ENCODE data around the gene REV1. TPM values are rescaled to one million over a fixed set of nuclear protein-coding genes. Genes with fewer than 3 reads are reported as not detected.

Gene REV1
- total RNA-seq, 1 donor from 2014 or later, result 38.2 TPM

- FAIRE-seq, result peak; percentile 81
- Histone ChIP-seq H3K36me3 (ENCODE audit: control insufficient read depth, insufficient read depth, low read length) (peaks cover 15% of the 10 kb centered on the region), H3K27me3 (ENCODE audit: control insufficient read depth, insufficient read depth, low read length) (no peaks in the 10 kb centered on the region), H3K4me3 (ENCODE audit: low read depth, low read length) (no peak overlapping the region)
- no peak for DNase-seq (ENCODE audit: low read depth)
- no peak for TF ChIP-seq CTCF (IDR thresholded peaks at IDR 0.05; ENCODE audit: insufficient read depth, low read length, severe bottlenecking)
Measured at GRCh38 chr2:99395589-99396130, 94.2 kb downstream of the REV1 start.

DNA sequence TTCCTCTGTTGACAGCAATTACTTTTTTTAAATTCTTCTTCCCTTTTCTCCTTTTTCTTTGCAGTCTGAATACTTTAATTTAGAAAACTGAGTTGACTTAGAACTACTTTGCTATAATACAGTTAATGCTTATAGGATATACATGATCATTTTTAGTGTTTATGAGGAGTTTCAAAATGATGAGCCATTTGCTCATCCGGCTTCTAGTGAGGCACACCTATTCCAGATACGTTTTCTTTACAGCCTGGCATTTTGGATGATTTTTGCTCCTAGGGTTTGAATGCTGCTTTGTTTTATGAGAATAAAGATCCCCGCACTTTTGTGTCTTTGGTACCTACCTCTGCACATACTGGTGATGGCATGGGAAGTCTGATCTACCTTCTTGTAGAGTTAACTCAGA, 99.9 kb downstream of the REV1 start:
- no peak for DNase-seq (ENCODE audit: low read depth)
- TF ChIP-seq CTCF (IDR thresholded peaks at IDR 0.05; ENCODE audit: insufficient read depth, low read length, severe bottlenecking), result no peak
- FAIRE-seq, result no peak
- H3K4me3 ChIP-seq (ENCODE audit: low read depth, low read length), result no peak overlapping the region
- H3K27me3 ChIP-seq (ENCODE audit: control insufficient read depth, insufficient read depth, low read length), result no peaks in the 10 kb centered on the region
- H3K36me3 ChIP-seq (ENCODE audit: control insufficient read depth, insufficient read depth, low read length), result peaks cover 10% of the 10 kb centered on the region

- no peak for DNase-seq (ENCODE audit: low read depth)
- Histone ChIP-seq H3K36me3 (ENCODE audit: control insufficient read depth, insufficient read depth, low read length) (peaks cover 10% of the 10 kb centered on the region), H3K27me3 (ENCODE audit: control insufficient read depth, insufficient read depth, low read length) (no peaks in the 10 kb centered on the region), H3K4me3 (ENCODE audit: low read depth, low read length) (no peak overlapping the region)
- TF ChIP-seq CTCF (IDR thresholded peaks at IDR 0.05; ENCODE audit: insufficient read depth, low read length, severe bottlenecking), result no peak
- FAIRE-seq, result no peak
Measured at GRCh38 chr2:99389371-99389770, 100.4 kb downstream of the REV1 start.

DNA sequence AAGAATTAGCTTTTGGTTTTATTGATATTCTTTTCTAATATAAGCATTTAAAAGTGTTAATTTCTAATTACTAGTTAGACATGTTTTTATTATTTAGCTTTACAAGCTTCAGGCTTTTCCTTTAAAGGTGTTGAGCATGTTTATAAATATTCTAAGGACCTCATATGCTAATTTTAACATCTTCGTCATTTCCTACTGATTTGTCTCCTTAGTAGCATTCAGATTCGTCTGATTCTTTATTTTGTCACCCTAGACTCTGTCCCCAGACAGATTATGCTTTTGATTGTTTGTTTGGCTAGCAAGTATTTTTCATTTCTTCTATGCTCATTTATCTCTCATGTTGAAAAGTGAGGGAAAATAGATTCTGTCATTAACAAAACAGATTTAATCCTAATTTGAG, 100.9 kb downstream of the REV1 start:
- DNase-seq (ENCODE audit: low read depth) (no peak), FAIRE-seq (no peak)
- peaks cover 10% of the 10 kb centered on the region for H3K36me3 ChIP-seq (ENCODE audit: control insufficient read depth, insufficient read depth, low read length)

GRCh38 chr2:99386011-99386410, 103.8 kb downstream of the REV1 start:
- DNase-seq (ENCODE audit: low read depth), result peak; percentile 35
- TF ChIP-seq CTCF (IDR thresholded peaks at IDR 0.05; ENCODE audit: insufficient read depth, low read length, severe bottlenecking), result no peak
- Histone ChIP-seq H3K27me3 (ENCODE audit: control insufficient read depth, insufficient read depth, low read length) (no peaks in the 10 kb centered on the region), H3K36me3 (ENCODE audit: control insufficient read depth, insufficient read depth, low read length) (peaks cover 10% of the 10 kb centered on the region), H3K4me3 (ENCODE audit: low read depth, low read length) (no peak overlapping the region)
- no peak for FAIRE-seq

More for the DNA sequence above, 100.9 kb downstream of the REV1 start:
- no peak for TF ChIP-seq CTCF (IDR thresholded peaks at IDR 0.05; ENCODE audit: insufficient read depth, low read length, severe bottlenecking)
- H3K27me3 ChIP-seq (ENCODE audit: control insufficient read depth, insufficient read depth, low read length), result no peaks in the 10 kb centered on the region
- no peak overlapping the region for H3K4me3 ChIP-seq (ENCODE audit: low read depth, low read length)

DNA sequence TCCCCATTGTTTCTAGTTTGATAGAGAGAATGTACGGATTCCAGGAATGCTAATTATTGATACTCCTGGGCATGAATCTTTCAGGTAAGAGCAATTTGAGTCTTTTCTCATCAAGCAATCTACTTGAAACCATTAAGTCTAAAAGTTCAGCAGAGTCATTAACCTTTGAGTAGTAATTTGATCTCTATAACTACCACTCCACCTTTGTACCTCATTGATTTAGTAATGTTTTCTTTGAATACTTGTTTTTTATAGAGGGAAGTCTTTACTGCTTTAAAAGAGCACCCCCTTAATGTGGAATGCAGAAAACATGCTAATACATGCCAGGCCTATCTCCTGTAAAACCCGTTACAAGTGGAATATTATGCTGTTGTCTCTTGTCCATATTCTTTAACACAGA, 107.7 kb downstream of the REV1 start:
- Histone ChIP-seq H3K36me3 (ENCODE audit: control insufficient read depth, insufficient read depth, low read length) (peaks cover 7% of the 10 kb centered on the region), H3K4me3 (ENCODE audit: low read depth, low read length) (no peak overlapping the region), H3K27me3 (ENCODE audit: control insufficient read depth, insufficient read depth, low read length) (no peaks in the 10 kb centered on the region)
- no peak for TF ChIP-seq CTCF (IDR thresholded peaks at IDR 0.05; ENCODE audit: insufficient read depth, low read length, severe bottlenecking)
- DNase-seq (ENCODE audit: low read depth) (no peak), FAIRE-seq (no peak)

Measured in bronchial epithelial cell (primary cell).